Esophagus muscularis mucosa (tissue), 4 donors: Measurements from ENCODE around the gene CRNN. TPM values are rescaled to one million over a fixed set of nuclear protein-coding genes. Genes with fewer than 3 reads are reported as not detected.

Experiments
- DNase-seq: peaks from one replicate; pipeline ENCODE4 v3.0.0-alpha.2; 2017; ENCODE audit errors: extremely low spot score
- H3K27ac ChIP-seq, 4 donors: fragments of 200-600 bp; sonication (generic); replicated peaks in 1 of 4; 1 replicate in 3 of 4; 2 replicates in 1 of 4; pipeline ENCODE4 v1.5.1; 2016 to 2019; ENCODE audit warnings: mild to moderate bottlenecking in 1 of 4
- H3K27me3 ChIP-seq, 4 donors: fragments of 200-600 bp; sonication (generic); one replicate each; pipeline versions ENCODE4 v1.5.1 to v1.6.0; 2016 to 2019
- H3K36me3 ChIP-seq, 4 donors: fragments of 200-600 bp; sonication (generic); one replicate each; pipeline ENCODE4 v1.5.1; 2016 to 2019
- H3K4me1 ChIP-seq, 4 donors: fragments of 200-600 bp; sonication (generic); one replicate each; pipeline ENCODE4 v1.5.1; 2016 to 2019
- H3K4me3 ChIP-seq, 4 donors: fragments of 200-600 bp; sonication (generic); 1 replicate in 2 of 4; 2 replicates in 2 of 4; pipeline ENCODE4 v1.5.1; 2016 to 2019; ENCODE audit warnings: mild to moderate bottlenecking in 4 of 4, moderate library complexity in 1 of 4
- H3K9me3 ChIP-seq, 4 donors: fragments of 200-600 bp; sonication (generic); 1 replicate in 3 of 4; 2 replicates in 1 of 4; pipeline ENCODE4 v1.5.1; 2016 to 2019
- EP300 ChIP-seq: sonication (generic); formaldehyde crosslinking; IDR thresholded peaks from one replicate; pipeline ENCODE4 v1.6.1; 2017; ENCODE audit warnings: antibody characterized with exemption
- POLR2A ChIP-seq: fragments of 450-650 bp; IDR thresholded peaks from one replicate; pipeline ENCODE4 v1.6.1; 2017; ENCODE audit warnings: antibody characterized with exemption, moderate library complexity, mild to moderate bottlenecking, low read depth
- POLR2AphosphoS5 ChIP-seq, 2 donors: sonication (generic); formaldehyde crosslinking; IDR thresholded peaks; one replicate each; pipeline ENCODE4 v1.6.1; 2017; ENCODE audit warnings: antibody characterized with exemption in 2 of 2
- WGBS: methylation state at CpG from one replicate; pipeline ENCODE4 v1.1.5; 2018; 5-methylcytosine and 5-hydroxymethylcytosine counted together
- intact Hi-C: fragments of 100-400 bp; cut with DNase I; formaldehyde crosslinking; loops from one replicate; pipeline ENCODE4 v1.15.1; 2023
- total RNA-seq, 4 donors: library from RNA; depleted of rRNA; stranded (reverse); fragments of >200 nt; gene quantifications; one replicate each; pipeline versions ENCODE4 v1.1.0 to v1.2.1, GENCODE V29; 2016
- TF ChIP-seq, protein P1 (sequence below), 3 experiments: fragments of 200-600 bp in 2 of 3; fragments of 450-650 bp in 1 of 3; sonication (generic) in 2 of 3; IDR thresholded peaks; one replicate each; pipeline ENCODE4 v1.5.1; 2017 to 2019; ENCODE audit warnings: antibody characterized with exemption in 3 of 3, mild to moderate bottlenecking in 2 of 3, moderate library complexity in 1 of 3

The CRNN gene
- total RNA-seq, 4 donors from 2014 or later = 0.23 to 3.7 TPM; not detected in 2

DNA sequence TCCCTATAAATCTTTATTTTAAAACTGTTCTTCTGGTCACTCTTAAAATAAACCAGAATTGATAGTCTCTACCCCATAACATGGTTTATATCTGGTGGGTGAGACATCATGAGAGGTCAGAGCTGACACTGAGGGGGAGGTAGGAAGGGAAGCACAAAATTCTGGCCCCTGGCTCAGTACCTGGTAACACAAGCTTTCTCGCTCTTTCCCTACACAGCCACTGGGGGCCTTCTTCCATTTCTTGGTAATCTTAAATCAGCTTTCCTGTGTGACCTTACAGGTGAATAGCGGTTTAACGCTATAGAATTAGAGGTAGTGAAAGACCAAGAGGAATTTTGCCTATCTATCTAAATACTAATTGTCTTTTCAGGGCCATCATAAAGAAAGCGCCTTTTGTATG is 5.4 kb downstream of the CRNN start:
- intact Hi-C loops = no loop called here
- no peaks in the 10 kb centered on the region for H3K9me3 ChIP-seq
- no peaks in the 10 kb centered on the region for H3K4me1 ChIP-seq
- H3K4me3 ChIP-seq = no peak overlapping the region
- H3K36me3 ChIP-seq = no peaks in the 10 kb centered on the region
- no peak for DNase-seq
- WGBS = 90% methylated on average over 4 of the region's 4 CpGs
- H3K27me3 ChIP-seq = no peaks in the 10 kb centered on the region
- TF ChIP-seq, protein P1, sequence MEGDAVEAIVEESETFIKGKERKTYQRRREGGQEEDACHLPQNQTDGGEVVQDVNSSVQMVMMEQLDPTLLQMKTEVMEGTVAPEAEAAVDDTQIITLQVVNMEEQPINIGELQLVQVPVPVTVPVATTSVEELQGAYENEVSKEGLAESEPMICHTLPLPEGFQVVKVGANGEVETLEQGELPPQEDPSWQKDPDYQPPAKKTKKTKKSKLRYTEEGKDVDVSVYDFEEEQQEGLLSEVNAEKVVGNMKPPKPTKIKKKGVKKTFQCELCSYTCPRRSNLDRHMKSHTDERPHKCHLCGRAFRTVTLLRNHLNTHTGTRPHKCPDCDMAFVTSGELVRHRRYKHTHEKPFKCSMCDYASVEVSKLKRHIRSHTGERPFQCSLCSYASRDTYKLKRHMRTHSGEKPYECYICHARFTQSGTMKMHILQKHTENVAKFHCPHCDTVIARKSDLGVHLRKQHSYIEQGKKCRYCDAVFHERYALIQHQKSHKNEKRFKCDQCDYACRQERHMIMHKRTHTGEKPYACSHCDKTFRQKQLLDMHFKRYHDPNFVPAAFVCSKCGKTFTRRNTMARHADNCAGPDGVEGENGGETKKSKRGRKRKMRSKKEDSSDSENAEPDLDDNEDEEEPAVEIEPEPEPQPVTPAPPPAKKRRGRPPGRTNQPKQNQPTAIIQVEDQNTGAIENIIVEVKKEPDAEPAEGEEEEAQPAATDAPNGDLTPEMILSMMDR (IDR thresholded peaks at IDR 0.05) = no peak
- TF ChIP-seq POLR2A (no peak), POLR2AphosphoS5 (IDR thresholded peaks at IDR 0.05) (no peak), EP300 (no peak)
- no peak overlapping the region for H3K27ac ChIP-seq

DNA sequence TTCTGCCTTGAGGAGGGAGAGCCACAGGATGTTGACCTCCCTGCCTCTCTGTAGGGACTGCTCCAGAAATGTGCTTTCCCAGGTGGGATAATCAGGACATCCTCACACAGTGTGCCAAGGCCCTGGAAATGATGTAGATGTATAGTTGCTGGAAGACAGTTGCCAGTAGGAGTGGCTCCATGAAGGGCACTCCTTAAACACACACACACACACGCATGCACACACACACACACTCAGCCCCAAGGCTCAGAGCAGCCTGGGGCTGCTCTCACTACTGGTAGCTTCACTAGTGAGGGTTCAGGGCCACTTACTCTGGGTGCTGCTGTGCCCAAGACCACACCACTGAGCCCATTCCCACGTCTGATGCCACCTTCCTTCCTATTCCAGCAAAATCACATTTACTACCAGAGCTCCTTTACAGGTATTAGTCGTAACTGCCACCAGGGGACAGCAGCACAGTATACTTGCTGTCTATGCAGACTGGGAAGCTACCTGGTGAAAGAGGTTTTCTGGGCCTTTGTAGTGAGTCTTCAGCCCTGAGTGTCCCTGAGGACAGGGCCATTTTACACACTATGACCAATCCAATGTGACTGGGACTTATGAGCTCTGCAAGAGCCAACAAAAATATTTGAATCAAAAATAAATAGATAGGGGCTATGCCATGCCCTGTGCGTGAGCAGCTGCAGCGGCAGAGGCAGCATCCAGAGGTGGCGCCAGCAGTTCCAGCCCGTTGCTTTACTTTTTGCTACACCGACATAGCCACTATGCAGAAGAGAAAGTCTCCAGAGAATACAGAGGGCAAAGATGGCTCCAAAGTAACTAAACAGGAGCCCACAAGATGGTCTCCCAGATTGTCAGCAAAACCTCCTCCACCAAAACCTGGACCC is 15.0 kb downstream of the CRNN start:
- intact Hi-C loops = no loop called here

DNA sequence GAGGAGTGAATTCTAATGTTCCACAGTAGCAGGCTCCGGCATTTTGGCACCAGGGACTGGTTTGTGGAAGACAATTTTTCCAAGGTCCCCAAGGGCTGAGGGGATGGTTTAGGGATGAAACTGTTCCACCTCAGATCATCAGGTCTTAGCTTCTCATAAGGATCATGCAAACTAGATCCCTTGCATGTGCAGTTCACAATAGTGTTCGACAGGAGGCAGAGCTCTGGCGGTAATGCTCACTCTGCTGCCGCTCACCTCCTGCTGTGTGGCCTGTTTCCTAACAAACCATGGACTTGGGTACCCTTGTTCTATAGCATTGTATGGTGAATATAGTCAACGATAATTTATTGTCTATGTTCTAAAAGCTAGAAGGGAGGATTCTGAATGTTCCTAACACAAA is 16.6 kb downstream of the CRNN start:
- Histone ChIP-seq H3K4me1 (no peaks in the 10 kb centered on the region), H3K36me3 (no peaks in the 10 kb centered on the region), H3K4me3 (no peak overlapping the region), H3K27me3 (no peaks in the 10 kb centered on the region), H3K9me3 (no peaks in the 10 kb centered on the region), H3K27ac (no peak overlapping the region)
- TF ChIP-seq, protein P1 (IDR thresholded peaks at IDR 0.05) = no peak
- TF ChIP-seq EP300 (no peak), POLR2A (no peak), POLR2AphosphoS5 (IDR thresholded peaks at IDR 0.05) (no peak)
- intact Hi-C loops = no loop called here
- 73% methylated on average over 5 of the region's 5 CpGs for WGBS
- DNase-seq = no peak

More for the DNA sequence above, 15.0 kb downstream of the CRNN start:
- Histone ChIP-seq H3K36me3 (no peaks in the 10 kb centered on the region), H3K27me3 (no peaks in the 10 kb centered on the region), H3K27ac (no peak overlapping the region), H3K9me3 (no peaks in the 10 kb centered on the region), H3K4me3 (no peak overlapping the region), H3K4me1 (no peaks in the 10 kb centered on the region)
- 21% methylated on average over 8 of the region's 8 CpGs for WGBS
- no peak for DNase-seq
- TF ChIP-seq POLR2A (no peak), POLR2AphosphoS5 (IDR thresholded peaks at IDR 0.05) (no peak), EP300 (no peak)
- TF ChIP-seq, protein P1 (IDR thresholded peaks at IDR 0.05) = peak in 1 of 3 experiments; percentile 2

DNA sequence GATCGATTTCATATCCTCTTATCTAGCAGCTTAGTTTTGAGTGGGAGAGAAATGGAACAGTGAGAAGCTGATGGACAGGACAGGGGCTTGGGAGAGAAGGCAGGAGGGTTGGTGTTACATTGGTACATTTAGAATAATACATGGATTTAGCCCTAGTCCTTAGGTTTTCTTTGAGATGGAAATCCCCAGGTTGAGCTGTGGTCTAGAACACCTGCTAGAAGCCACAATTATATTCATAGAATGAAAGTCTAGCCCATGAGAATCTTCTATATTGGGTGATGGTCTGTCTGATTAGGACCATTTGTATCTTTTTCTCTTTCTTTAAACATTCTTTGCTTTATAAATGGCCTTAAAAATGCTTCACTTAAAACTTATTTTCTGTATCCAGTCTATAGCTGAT is 19.9 kb downstream of the CRNN start:
- H3K27ac ChIP-seq = no peak overlapping the region
- H3K4me1 ChIP-seq = no peaks in the 10 kb centered on the region
- H3K36me3 ChIP-seq = no peaks in the 10 kb centered on the region
- 60% methylated on average over 1 of the region's 1 CpG for WGBS
- H3K27me3 ChIP-seq = no peaks in the 10 kb centered on the region
- no peaks in the 10 kb centered on the region for H3K9me3 ChIP-seq
- intact Hi-C loops = no loop called here
- H3K4me3 ChIP-seq = no peak overlapping the region
- TF ChIP-seq POLR2AphosphoS5 (IDR thresholded peaks at IDR 0.05) = no peak
- no peak for TF ChIP-seq POLR2A
- TF ChIP-seq EP300 = no peak
- TF ChIP-seq, protein P1 (IDR thresholded peaks at IDR 0.05) = no peak
- DNase-seq = no peak
